CD4-positive, alpha-beta T cell treated with Interleukin-15 for 1 hour (primary cell): Measurements from ENCODE around the gene KLHDC7B.

Source experiments
- DNase-seq: peaks from one replicate; pipeline ENCODE4 v3.0.0-alpha.2; 2020

KLHDC7B gene

GRCh38 chr22:50529897-50530579 lies 15.7 kb upstream of the KLHDC7B start, which contains the start of gene TYMP:
Gene TYMP, minus strand, starts transcription at chr22:50530012. Its CDS starts 303 bp downstream, at chr22:50529709.
- peak; percentile 81 for DNase-seq

- DNase-seq: peak; percentile 38
Observed at GRCh38 chr22:50530580-50530876, 15.2 kb upstream of the KLHDC7B start.

- DNase-seq: peak; percentile 90
Observed at GRCh38 chr22:50530877-50531545, 14.7 kb upstream of the KLHDC7B start.

- peak; percentile 83 for DNase-seq
Observed at GRCh38 chr22:50531546-50531961, 14.1 kb upstream of the KLHDC7B start.

GRCh38 chr22:50531962-50532674 lies 13.6 kb upstream of the KLHDC7B start:
- DNase-seq: peak; percentile 47

- no peak for DNase-seq
Observed at GRCh38 chr22:50532824-50533796, 12.6 kb upstream of the KLHDC7B start.

- peak; percentile 57 for DNase-seq
Observed at GRCh38 chr22:50533856-50534711, 11.6 kb upstream of the KLHDC7B start.

GRCh38 chr22:50535113-50535512 lies 10.6 kb upstream of the KLHDC7B start:
- no peak for DNase-seq

GRCh38 chr22:50536226-50536625 lies 9.5 kb upstream of the KLHDC7B start:
- DNase-seq: no peak

GRCh38 chr22:50537765-50538164 lies 7.9 kb upstream of the KLHDC7B start:
- no peak for DNase-seq

- DNase-seq: no peak
Observed at GRCh38 chr22:50540381-50540780, 5.3 kb upstream of the KLHDC7B start.

- peak; percentile 82 for DNase-seq
Observed at GRCh38 chr22:50541667-50542026, 4.1 kb upstream of the KLHDC7B start.

- DNase-seq: peak; percentile 74
Observed at GRCh38 chr22:50542416-50542927, 3.2 kb upstream of the KLHDC7B start.

GRCh38 chr22:50544078-50544745 lies 1.5 kb upstream of the KLHDC7B start:
- DNase-seq: peak; percentile 86

GRCh38 chr22:50544746-50545253 lies 899 bp upstream of the KLHDC7B start:
- DNase-seq: no peak

- DNase-seq: no peak
Observed at GRCh38 chr22:50546326-50547262, 895 bp downstream of the KLHDC7B start.

GRCh38 chr22:50547263-50547985 lies 1.7 kb downstream of the KLHDC7B start:
- no peak for DNase-seq

GRCh38 chr22:50548040-50548920 lies 2.6 kb downstream of the KLHDC7B start:
- peak; percentile 43 for DNase-seq
